ENCODE results near the gene HECW1.

GRCh38 chr7:43481902-43482678 is 369.6 kb downstream of the HECW1 start:
- TF ChIP-seq CTCF (IDR thresholded peaks at IDR 0.05) (no peak), POLR2A (IDR thresholded peaks at IDR 0.05) (no peak)

All from heart left ventricle (tissue), 13 donors.